GM19455 (cell line): ENCODE data around the gene CLEC7A.

ENCODE experiments used
- ATAC-seq: cut with Tn5 transposase; IDR thresholded peaks from one replicate; pipeline ENCODE4 v1.9.1; 2021; ENCODE audit not compliant: unreplicated experiment

Gene CLEC7A

GRCh38 chr12:10095971-10096370 lies 34.0 kb downstream of the CLEC7A start:
- no peak for ATAC-seq

GRCh38 chr12:10094646-10095395 lies 35.2 kb downstream of the CLEC7A start:
- no peak for ATAC-seq

GRCh38 chr12:10088955-10089900 lies 40.8 kb downstream of the CLEC7A start:
- no peak for ATAC-seq

- no peak for ATAC-seq
Measured at GRCh38 chr12:10088031-10088430, 42.0 kb downstream of the CLEC7A start.

- no peak for ATAC-seq
Measured at GRCh38 chr12:10086387-10086786, 43.6 kb downstream of the CLEC7A start.

- no peak for ATAC-seq
Measured at GRCh38 chr12:10084733-10085132, 45.3 kb downstream of the CLEC7A start.

GRCh38 chr12:10082117-10082874 lies 47.7 kb downstream of the CLEC7A start:
- no peak for ATAC-seq

- no peak for ATAC-seq
Measured at GRCh38 chr12:10075451-10075850, 54.5 kb downstream of the CLEC7A start.

GRCh38 chr12:10073261-10073660 lies 56.7 kb downstream of the CLEC7A start:
- ATAC-seq: no peak

GRCh38 chr12:10072131-10072530 lies 57.9 kb downstream of the CLEC7A start:
- no peak for ATAC-seq

GRCh38 chr12:10070380-10070779 lies 59.6 kb downstream of the CLEC7A start:
- ATAC-seq: no peak

- ATAC-seq: no peak
Measured at GRCh38 chr12:10069976-10070375, 60.0 kb downstream of the CLEC7A start.

GRCh38 chr12:10069099-10069498 lies 60.9 kb downstream of the CLEC7A start:
- ATAC-seq: no peak

GRCh38 chr12:10068644-10069043 lies 61.4 kb downstream of the CLEC7A start:
- no peak for ATAC-seq

- no peak for ATAC-seq
Measured at GRCh38 chr12:10067942-10068341, 62.1 kb downstream of the CLEC7A start.

- ATAC-seq: no peak
Measured at GRCh38 chr12:10067264-10067663, 62.7 kb downstream of the CLEC7A start.
